HL-60 (cell line): Measurements from ENCODE around the gene LAMA1.

Experiments used
- DNase-seq, 2 experiments: peaks; one replicate each; pipeline ENCODE4 v3.0.0-alpha.2; 2010 to 2020; ENCODE audit warnings: low read depth in 1 of 2, low spot score in 1 of 2
- H3K27ac ChIP-seq: fragments of 250-450 bp; sonication (Bioruptor Pico); replicated peaks from 2 replicates; pipeline ENCODE4 v1.5.1; 2020; ENCODE audit warnings: mild to moderate bottlenecking, moderate library complexity
- H3K27me3 ChIP-seq: fragments of 250-450 bp; sonication (Bioruptor Pico); 2 replicates; pipeline ENCODE4 v1.5.1; 2021; ENCODE audit warnings: mild to moderate bottlenecking, moderate library complexity; ENCODE audit not compliant: insufficient read depth, poor library complexity, severe bottlenecking
- H3K4me3 ChIP-seq: replicated peaks from 2 replicates; pipeline ENCODE4 v1.5.1; 2011; ENCODE audit warnings: mild to moderate bottlenecking, control low read depth, low read length; ENCODE audit not compliant: insufficient read depth
- GABPA ChIP-seq: IDR thresholded peaks from 2 replicates; pipeline ENCODE4 v1.6.1; 2012; ENCODE audit warnings: low read depth
- POLR2AphosphoS5 ChIP-seq: IDR thresholded peaks from 2 replicates; pipeline ENCODE4 v1.6.1; 2012; ENCODE audit warnings: low read depth
- REST ChIP-seq: IDR thresholded peaks from 2 replicates; pipeline ENCODE4 v1.6.1; 2012; ENCODE audit warnings: low read depth; ENCODE audit not compliant: insufficient replicate concordance
- SPI1 ChIP-seq: IDR thresholded peaks from 2 replicates; pipeline ENCODE4 v1.6.1; 2012; ENCODE audit warnings: low read depth, mild to moderate bottlenecking, borderline replicate concordance
- TF ChIP-seq, protein P1 (sequence below): IDR thresholded peaks from one replicate; pipeline ENCODE4 v1.5.1; 2011; ENCODE audit warnings: low read length, control low read depth, inconsistent platforms; ENCODE audit not compliant: insufficient read depth

The LAMA1 gene

DNA sequence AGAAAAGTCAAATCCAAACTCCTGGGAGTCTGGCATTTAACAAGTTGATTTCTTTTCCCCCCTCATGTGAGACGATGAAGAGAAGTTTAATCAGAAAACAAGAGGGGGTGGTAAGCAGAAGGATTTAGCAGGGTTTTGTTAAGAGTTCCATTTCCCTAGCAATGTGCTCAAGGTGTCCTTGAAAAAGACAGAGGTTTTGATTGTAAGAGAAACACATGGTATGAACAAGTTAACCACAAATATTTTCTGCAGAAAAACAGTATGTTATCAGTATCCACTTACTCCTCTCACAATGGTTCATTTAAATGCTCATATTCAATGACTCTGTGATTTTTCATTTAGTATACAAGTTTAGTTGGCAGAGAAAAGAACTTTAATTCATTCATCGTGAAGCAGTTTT, 26.8 kb downstream of the LAMA1 start:
- no peak for DNase-seq
- Histone ChIP-seq H3K4me3 (no peak overlapping the region), H3K27ac (no peak overlapping the region), H3K27me3 (no peaks in the 10 kb centered on the region)
- TF ChIP-seq GABPA (no peak), REST (no peak), SPI1 (no peak), POLR2AphosphoS5 (no peak)
- TF ChIP-seq, protein P1, sequence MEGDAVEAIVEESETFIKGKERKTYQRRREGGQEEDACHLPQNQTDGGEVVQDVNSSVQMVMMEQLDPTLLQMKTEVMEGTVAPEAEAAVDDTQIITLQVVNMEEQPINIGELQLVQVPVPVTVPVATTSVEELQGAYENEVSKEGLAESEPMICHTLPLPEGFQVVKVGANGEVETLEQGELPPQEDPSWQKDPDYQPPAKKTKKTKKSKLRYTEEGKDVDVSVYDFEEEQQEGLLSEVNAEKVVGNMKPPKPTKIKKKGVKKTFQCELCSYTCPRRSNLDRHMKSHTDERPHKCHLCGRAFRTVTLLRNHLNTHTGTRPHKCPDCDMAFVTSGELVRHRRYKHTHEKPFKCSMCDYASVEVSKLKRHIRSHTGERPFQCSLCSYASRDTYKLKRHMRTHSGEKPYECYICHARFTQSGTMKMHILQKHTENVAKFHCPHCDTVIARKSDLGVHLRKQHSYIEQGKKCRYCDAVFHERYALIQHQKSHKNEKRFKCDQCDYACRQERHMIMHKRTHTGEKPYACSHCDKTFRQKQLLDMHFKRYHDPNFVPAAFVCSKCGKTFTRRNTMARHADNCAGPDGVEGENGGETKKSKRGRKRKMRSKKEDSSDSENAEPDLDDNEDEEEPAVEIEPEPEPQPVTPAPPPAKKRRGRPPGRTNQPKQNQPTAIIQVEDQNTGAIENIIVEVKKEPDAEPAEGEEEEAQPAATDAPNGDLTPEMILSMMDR, result no peak

- TF ChIP-seq POLR2AphosphoS5, result no peak
- DNase-seq, result no peak
- no peaks in the 10 kb centered on the region for H3K27me3 ChIP-seq
- no peak overlapping the region for H3K4me3 ChIP-seq
- no peak overlapping the region for H3K27ac ChIP-seq
These were observed 28.2 kb downstream of the LAMA1 start for GRCh38 chr18:7089369-7089768.

- no peak for DNase-seq
- Histone ChIP-seq H3K4me3 (no peak overlapping the region), H3K27me3 (no peaks in the 10 kb centered on the region), H3K27ac (no peak overlapping the region)
- TF ChIP-seq SPI1, result no peak
- no peak for TF ChIP-seq REST
- TF ChIP-seq, protein P1, result no peak
These were observed 33.2 kb downstream of the LAMA1 start for GRCh38 chr18:7084080-7085065.

DNA sequence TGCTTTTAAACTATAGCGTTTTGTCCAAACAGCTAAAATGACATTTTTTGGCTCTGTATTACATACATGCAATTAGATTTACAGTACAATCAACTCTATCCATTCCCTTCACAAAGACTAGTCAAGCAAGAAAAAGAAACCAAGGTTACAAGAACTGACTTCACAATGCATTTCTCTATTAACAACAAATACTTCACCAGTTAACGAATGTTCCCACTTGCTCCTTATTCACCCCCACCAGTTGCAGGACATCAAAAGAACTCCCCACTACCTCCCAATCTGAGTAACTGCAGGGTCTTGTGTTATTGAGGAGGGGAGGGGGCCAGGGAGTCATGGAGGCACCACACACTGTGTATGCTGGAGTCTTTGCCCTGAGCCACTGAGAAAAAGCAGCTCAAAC, 34.9 kb downstream of the LAMA1 start:
- Histone ChIP-seq H3K27me3 (no peaks in the 10 kb centered on the region), H3K27ac (no peak overlapping the region), H3K4me3 (no peak overlapping the region)
- TF ChIP-seq POLR2AphosphoS5 (no peak), SPI1 (no peak), GABPA (no peak), REST (no peak)
- TF ChIP-seq, protein P1, result no peak
- DNase-seq, result no peak
